ES-I3 (cell line): ENCODE results near the gene KIAA1191.
"Not testable (repeated sequence)": the region's sequence is repeated elsewhere in the genome, so short reads cannot be mapped to it uniquely, and the experiment has no call there.

Experiments
- H3K36me3 ChIP-seq: 2 replicates; pipeline ENCODE4 v1.6.1; 2013; ENCODE audit warnings: mild to moderate bottlenecking, low read length, control low read depth, moderate library complexity; ENCODE audit not compliant: insufficient read depth
- H3K4me1 ChIP-seq: 2 replicates; pipeline ENCODE4 v1.6.1; 2013; ENCODE audit warnings: mild to moderate bottlenecking, control low read depth, low read length; ENCODE audit not compliant: insufficient read depth
- H3K9ac ChIP-seq: 2 replicates; pipeline ENCODE4 v1.6.1; 2013; ENCODE audit warnings: low read depth, mild to moderate bottlenecking, low read length, moderate library complexity
- H3K9me3 ChIP-seq: 2 replicates; pipeline ENCODE4 v1.6.1; 2013; ENCODE audit warnings: mild to moderate bottlenecking, low read length, moderate library complexity; ENCODE audit not compliant: control insufficient read depth, insufficient read depth

The KIAA1191 gene, protein sequence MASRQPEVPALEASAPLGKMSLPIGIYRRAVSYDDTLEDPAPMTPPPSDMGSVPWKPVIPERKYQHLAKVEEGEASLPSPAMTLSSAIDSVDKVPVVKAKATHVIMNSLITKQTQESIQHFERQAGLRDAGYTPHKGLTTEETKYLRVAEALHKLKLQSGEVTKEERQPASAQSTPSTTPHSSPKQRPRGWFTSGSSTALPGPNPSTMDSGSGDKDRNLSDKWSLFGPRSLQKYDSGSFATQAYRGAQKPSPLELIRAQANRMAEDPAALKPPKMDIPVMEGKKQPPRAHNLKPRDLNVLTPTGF

DNA sequence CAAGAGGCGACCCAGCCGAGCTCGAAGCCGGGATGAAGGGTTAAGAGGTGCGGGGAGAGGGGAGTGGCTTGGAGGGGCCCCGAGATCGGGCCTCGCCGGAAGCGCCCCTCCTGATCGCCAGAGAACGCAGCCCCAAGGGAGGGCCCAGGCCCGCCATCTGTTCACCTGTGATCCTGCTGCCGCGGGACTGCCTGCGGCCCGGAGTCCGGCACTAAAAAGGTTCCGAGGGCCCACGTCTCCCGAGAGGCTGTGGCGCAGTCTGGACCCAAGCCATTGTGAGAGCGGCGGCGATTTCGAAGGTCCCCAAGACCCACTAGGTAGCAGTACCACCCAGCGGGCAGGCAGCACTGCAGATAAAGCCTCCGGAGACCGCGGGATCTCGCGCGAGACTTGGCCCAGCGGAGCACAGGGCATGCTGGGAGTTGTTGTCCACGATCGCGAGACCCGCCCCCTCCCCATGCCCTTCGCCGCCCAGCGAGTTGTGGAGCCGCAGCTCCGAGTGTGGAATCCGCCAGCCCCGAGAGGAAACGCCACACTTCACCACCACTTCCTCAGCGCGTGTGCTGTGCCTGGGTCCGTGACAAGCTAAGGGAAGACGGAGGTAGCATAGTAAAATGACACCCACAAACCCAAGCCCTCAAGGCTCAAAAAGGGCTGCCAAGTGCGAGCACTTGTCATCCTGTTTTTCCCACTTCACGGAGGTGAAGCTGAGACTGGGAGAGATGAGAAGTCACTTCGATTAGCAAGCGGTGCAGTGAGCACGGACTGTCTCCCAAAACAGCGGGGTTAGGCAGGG is at the start of gene KIAA1191:
KIAA1191 (minus strand) TSS at position 328 of the 796 bp plus-strand sequence. CDS start 2,256 bp downstream, outside the sequence.
- no peaks in the 10 kb centered on the region for H3K4me1 ChIP-seq
- peaks cover 10% of the 10 kb centered on the region; the same call in 1 of the 2 replicates for H3K36me3 ChIP-seq
- no peaks in the 10 kb centered on the region for H3K9me3 ChIP-seq
- H3K9ac ChIP-seq = peak within 1 kb of the TSS; percentile 97

GRCh38 chr5:176410486-176411180 is 49.1 kb upstream of the KIAA1191 start:
- Histone ChIP-seq H3K9ac (no peak overlapping the region), H3K9me3 (no peaks in the 10 kb centered on the region), H3K36me3 (peaks cover 3% of the 10 kb centered on the region; the same call in 1 of the 2 replicates), H3K4me1 (no peaks in the 10 kb centered on the region; the same call in 1 of the 2 replicates)

- no peaks in the 10 kb centered on the region for H3K9me3 ChIP-seq
- no peaks in the 10 kb centered on the region; the same call in 1 of the 2 replicates for H3K4me1 ChIP-seq
- H3K9ac ChIP-seq = no peak overlapping the region
- H3K36me3 ChIP-seq = peaks cover 3% of the 10 kb centered on the region; the same call in 1 of the 2 replicates
These were observed 48.2 kb upstream of the KIAA1191 start for GRCh38 chr5:176409765-176410164.

DNA sequence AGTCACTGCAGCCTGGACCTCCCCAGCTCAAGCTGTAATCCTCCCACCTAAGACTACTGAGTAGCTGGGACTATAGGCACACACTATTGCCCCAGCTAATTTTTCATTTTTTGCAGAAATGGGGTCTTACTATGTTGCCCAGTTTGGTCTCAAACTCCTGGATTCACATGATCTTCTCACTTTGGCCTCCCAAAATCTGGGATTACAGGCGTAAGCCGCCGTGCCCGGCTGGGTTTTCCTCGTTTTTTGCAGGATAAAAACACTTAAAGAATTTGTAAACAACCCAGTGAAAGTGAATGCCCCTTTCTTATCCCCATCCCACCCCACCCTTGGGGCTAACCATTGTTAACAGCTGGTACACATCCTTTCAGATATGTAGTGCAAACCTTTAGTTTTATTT is 47.0 kb upstream of the KIAA1191 start:
- Histone ChIP-seq H3K4me1 (no peaks in the 10 kb centered on the region; the same call in 1 of the 2 replicates), H3K9me3 (no peaks in the 10 kb centered on the region), H3K36me3 (peaks cover 3% of the 10 kb centered on the region; the same call in 1 of the 2 replicates), H3K9ac (no peak overlapping the region)

DNA sequence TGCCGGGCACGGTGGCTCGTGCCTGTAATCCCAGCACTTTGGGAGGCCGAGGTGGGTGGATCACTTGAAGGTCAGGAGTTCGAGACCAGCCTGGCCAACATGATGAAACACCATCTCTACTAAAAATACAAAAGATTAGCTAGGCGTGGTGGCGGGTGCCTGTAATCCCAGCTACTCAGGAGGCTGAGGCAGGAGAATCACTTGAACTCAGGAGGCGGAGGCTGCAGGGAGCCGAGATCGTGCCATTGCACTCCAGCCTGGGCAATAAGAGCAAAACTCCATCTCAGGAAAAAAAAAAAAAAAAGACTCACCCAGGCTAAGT is 46.6 kb upstream of the KIAA1191 start:
- H3K36me3 ChIP-seq, H3K4me1 ChIP-seq, H3K9me3 ChIP-seq, H3K9ac ChIP-seq: not testable (repeated sequence)

GRCh38 chr5:176407456-176408251 is 46.1 kb upstream of the KIAA1191 start:
- Histone ChIP-seq H3K9ac (no peak overlapping the region), H3K36me3 (peaks cover 3% of the 10 kb centered on the region; the same call in 1 of the 2 replicates), H3K4me1 (no peaks in the 10 kb centered on the region), H3K9me3 (no peaks in the 10 kb centered on the region)

- Histone ChIP-seq H3K4me1 (no peaks in the 10 kb centered on the region), H3K9ac (no peak overlapping the region), H3K36me3 (peaks cover 3% of the 10 kb centered on the region; the same call in 1 of the 2 replicates), H3K9me3 (no peaks in the 10 kb centered on the region)
These were observed 45.0 kb upstream of the KIAA1191 start for GRCh38 chr5:176406436-176407052.

DNA sequence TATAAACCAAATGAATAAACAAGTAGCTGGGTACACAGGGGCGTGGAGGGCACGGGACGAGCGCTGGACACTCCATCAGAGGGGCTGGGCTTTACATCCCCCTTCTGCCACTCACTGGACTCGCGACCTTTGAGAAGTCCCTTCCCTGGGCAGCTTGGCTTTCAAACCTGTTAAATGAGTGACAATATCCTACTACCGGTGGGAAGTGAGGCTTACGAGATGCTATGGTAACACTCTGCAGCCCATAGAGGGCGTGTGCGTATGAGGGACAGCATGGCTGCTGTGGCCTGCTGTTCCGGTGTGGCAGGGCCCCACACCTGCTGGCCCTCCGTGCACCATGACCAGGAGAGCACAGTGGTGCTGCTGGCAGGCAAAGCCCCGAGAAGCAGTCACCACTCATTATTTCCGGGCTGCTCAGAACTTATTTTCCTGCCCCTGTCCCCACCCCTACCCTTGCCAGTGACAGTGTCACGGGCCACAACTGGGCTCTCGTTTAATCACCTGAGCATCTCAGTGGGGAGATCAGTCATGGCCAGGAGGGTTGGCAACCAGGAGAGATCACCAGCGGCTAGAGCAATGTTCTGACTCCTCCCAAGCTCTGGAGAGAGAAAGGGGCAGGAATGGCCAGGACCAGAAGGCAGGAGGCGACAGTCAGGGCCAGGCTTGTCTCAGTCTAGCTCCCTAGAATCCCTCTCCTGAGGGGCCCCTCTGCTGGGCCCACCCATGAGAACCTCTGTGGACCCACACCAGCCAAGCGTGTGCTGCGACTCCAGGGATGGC is 44.3 kb upstream of the KIAA1191 start:
- H3K9ac ChIP-seq = no peak overlapping the region

GRCh38 chr5:176401281-176402205 is 40.0 kb upstream of the KIAA1191 start:
- H3K4me1 ChIP-seq = no peaks in the 10 kb centered on the region
- H3K9ac ChIP-seq = no peak overlapping the region
- no peaks in the 10 kb centered on the region for H3K36me3 ChIP-seq
- no peaks in the 10 kb centered on the region for H3K9me3 ChIP-seq

More for the DNA sequence above, 44.3 kb upstream of the KIAA1191 start:
- H3K4me1 ChIP-seq = no peaks in the 10 kb centered on the region
- peaks cover 3% of the 10 kb centered on the region; the same call in 1 of the 2 replicates for H3K36me3 ChIP-seq
- H3K9me3 ChIP-seq = no peaks in the 10 kb centered on the region

GRCh38 chr5:176400382-176401156 is 39.0 kb upstream of the KIAA1191 start:
- H3K9me3 ChIP-seq = no peaks in the 10 kb centered on the region
- H3K9ac ChIP-seq = no peak overlapping the region
- H3K36me3 ChIP-seq = no peaks in the 10 kb centered on the region
- H3K4me1 ChIP-seq = no peaks in the 10 kb centered on the region

GRCh38 chr5:176397736-176398420 is 36.3 kb upstream of the KIAA1191 start:
- Histone ChIP-seq H3K4me1 (no peaks in the 10 kb centered on the region), H3K9me3 (no peaks in the 10 kb centered on the region), H3K9ac (no peak overlapping the region), H3K36me3 (no peaks in the 10 kb centered on the region)
